Thyroid gland (tissue), 4 donors: Measurements from ENCODE around the gene TMC6. TPM values are rescaled to one million over a fixed set of nuclear protein-coding genes. Genes with fewer than 3 reads are reported as not detected.

ENCODE experiments used
- DNase-seq, 2 donors: peaks; one replicate each; pipeline ENCODE4 v3.0.0-alpha.2; 2019
- H3K27ac ChIP-seq, 3 donors: fragments of 200-600 bp; sonication (generic); 1 replicate in 2 of 3; 2 replicates in 1 of 3; pipeline ENCODE4 v1.5.1; 2016 to 2019; ENCODE audit warnings: mild to moderate bottlenecking in 1 of 3, moderate library complexity in 1 of 3
- H3K27me3 ChIP-seq: fragments of 200-600 bp; sonication (generic); one replicate; pipeline ENCODE4 v1.5.1; 2019
- H3K36me3 ChIP-seq, 2 donors: fragments of 200-600 bp; sonication (generic); one replicate each; pipeline ENCODE4 v1.5.1; 2016 to 2019
- H3K4me1 ChIP-seq, 2 donors: fragments of 200-600 bp; sonication (generic); one replicate each; pipeline ENCODE4 v1.5.1; 2017 to 2019
- H3K4me3 ChIP-seq, 3 donors: fragments of 200-600 bp; sonication (generic); replicated peaks in 1 of 3; 1 replicate in 2 of 3; 2 replicates in 1 of 3; pipeline ENCODE4 v1.5.1; 2016; ENCODE audit warnings: mild to moderate bottlenecking in 1 of 3
- H3K9me3 ChIP-seq: fragments of 200-600 bp; sonication (generic); one replicate; pipeline ENCODE4 v1.5.1; 2017
- CTCF ChIP-seq, 6 experiments: fragments of 200-600 bp in 3 of 6; fragments of 450-650 bp in 3 of 6; sonication (generic) in 3 of 6; IDR thresholded peaks; one replicate each; pipeline ENCODE4 v1.5.1; 2016 to 2019; ENCODE audit warnings: antibody characterized with exemption in 6 of 6, mild to moderate bottlenecking in 2 of 6, inconsistent platforms in 1 of 6, moderate library complexity in 1 of 6
- POLR2A ChIP-seq, 2 donors: fragments of 450-650 bp; IDR thresholded peaks; one replicate each; pipeline ENCODE4 v1.6.1; 2017; ENCODE audit warnings: antibody characterized with exemption in 2 of 2, mild to moderate bottlenecking in 2 of 2, moderate library complexity in 1 of 2
- WGBS, 2 donors: methylation state at CpG; one replicate each; pipeline ENCODE4 v1.1.5; 2017; 5-methylcytosine and 5-hydroxymethylcytosine counted together
- intact Hi-C: fragments of 100-400 bp; cut with DNase I; formaldehyde crosslinking; loops from one replicate; pipeline ENCODE4 v1.15.1; 2023
- total RNA-seq, 4 donors: library from RNA; depleted of rRNA; stranded (reverse); fragments of >200 nt; gene quantifications; one replicate each; pipeline ENCODE4 v1.2.3, GENCODE V29; 2016

Gene TMC6
- total RNA-seq, 4 donors from 2014 or later: 10.0 to 22.8 (median 20.4) TPM

- H3K27me3 ChIP-seq: no peaks in the 10 kb centered on the region
- no peaks in the 10 kb centered on the region for H3K9me3 ChIP-seq
- peaks cover 9 to 17% of the 10 kb centered on the region in 2 donors for H3K4me1 ChIP-seq
- intact Hi-C loops: no loop called here
- WGBS, 2 donors: 54 to 71% methylated on average over 3 to 8 of the region's 11 CpGs
- no peak for DNase-seq
- no peak for TF ChIP-seq POLR2A (IDR thresholded peaks at IDR 0.05)
- TF ChIP-seq CTCF (IDR thresholded peaks at IDR 0.05): no peak
- no peak overlapping the region for H3K4me3 ChIP-seq
- H3K27ac ChIP-seq: no peak overlapping the region
- no peaks in the 10 kb centered on the region for H3K36me3 ChIP-seq
Measured at GRCh38 chr17:78121801-78122215, 6.7 kb downstream of the TMC6 start.

- DNase-seq: no peak
- intact Hi-C loops: no loop called here
- Histone ChIP-seq H3K9me3 (no peaks in the 10 kb centered on the region), H3K27me3 (no peaks in the 10 kb centered on the region), H3K27ac (no peak overlapping the region), H3K4me3 (no peak overlapping the region), H3K36me3 (no peaks in the 10 kb centered on the region), H3K4me1 (peaks cover 8 to 18% of the 10 kb centered on the region in 2 donors)
- TF ChIP-seq CTCF (IDR thresholded peaks at IDR 0.05) (no peak), POLR2A (IDR thresholded peaks at IDR 0.05) (no peak)
- WGBS, 2 donors: 88 to 89% methylated on average over 13 to 21 of the region's 35 CpGs
Measured at GRCh38 chr17:78120971-78121800, 7.4 kb downstream of the TMC6 start.

- no peaks in the 10 kb centered on the region for H3K9me3 ChIP-seq
- no peak overlapping the region for H3K4me3 ChIP-seq
- no peak for TF ChIP-seq POLR2A (IDR thresholded peaks at IDR 0.05)
- no peak for TF ChIP-seq CTCF (IDR thresholded peaks at IDR 0.05)
- no peaks in the 10 kb centered on the region for H3K36me3 ChIP-seq
- no peak overlapping the region for H3K27ac ChIP-seq
- 97% methylated on average over 10 to 13 of the region's 13 CpGs for WGBS, 2 donors
- H3K4me1 ChIP-seq: peaks cover 5 to 18% of the 10 kb centered on the region in 2 donors
- DNase-seq: no peak
- intact Hi-C loops: no loop called here
- H3K27me3 ChIP-seq: no peaks in the 10 kb centered on the region
Measured at GRCh38 chr17:78120537-78120936, 8.0 kb downstream of the TMC6 start.

- Histone ChIP-seq H3K9me3 (no peaks in the 10 kb centered on the region), H3K36me3 (no peaks in the 10 kb centered on the region), H3K27ac (no peak overlapping the region), H3K4me1 (peaks cover 9 to 17% of the 10 kb centered on the region in 2 donors), H3K27me3 (no peaks in the 10 kb centered on the region), H3K4me3 (no peak overlapping the region)
- TF ChIP-seq POLR2A (IDR thresholded peaks at IDR 0.05) (no peak), CTCF (IDR thresholded peaks at IDR 0.05) (no peak)
- WGBS, 2 donors: 86 to 94% methylated on average over 6 to 9 of the region's 14 CpGs
- intact Hi-C loops: no loop called here
- no peak for DNase-seq
Measured at GRCh38 chr17:78118801-78119241, 9.7 kb downstream of the TMC6 start.
